Measurements from ENCODE around the gene PCNX2. TPM values are rescaled to one million over a fixed set of nuclear protein-coding genes. Genes with fewer than 3 reads are reported as not detected.

PCNX2 gene
- total and polyA plus RNA-seq, 8 donors, result 5.5 to 25.9 (median 8.7) TPM

DNA sequence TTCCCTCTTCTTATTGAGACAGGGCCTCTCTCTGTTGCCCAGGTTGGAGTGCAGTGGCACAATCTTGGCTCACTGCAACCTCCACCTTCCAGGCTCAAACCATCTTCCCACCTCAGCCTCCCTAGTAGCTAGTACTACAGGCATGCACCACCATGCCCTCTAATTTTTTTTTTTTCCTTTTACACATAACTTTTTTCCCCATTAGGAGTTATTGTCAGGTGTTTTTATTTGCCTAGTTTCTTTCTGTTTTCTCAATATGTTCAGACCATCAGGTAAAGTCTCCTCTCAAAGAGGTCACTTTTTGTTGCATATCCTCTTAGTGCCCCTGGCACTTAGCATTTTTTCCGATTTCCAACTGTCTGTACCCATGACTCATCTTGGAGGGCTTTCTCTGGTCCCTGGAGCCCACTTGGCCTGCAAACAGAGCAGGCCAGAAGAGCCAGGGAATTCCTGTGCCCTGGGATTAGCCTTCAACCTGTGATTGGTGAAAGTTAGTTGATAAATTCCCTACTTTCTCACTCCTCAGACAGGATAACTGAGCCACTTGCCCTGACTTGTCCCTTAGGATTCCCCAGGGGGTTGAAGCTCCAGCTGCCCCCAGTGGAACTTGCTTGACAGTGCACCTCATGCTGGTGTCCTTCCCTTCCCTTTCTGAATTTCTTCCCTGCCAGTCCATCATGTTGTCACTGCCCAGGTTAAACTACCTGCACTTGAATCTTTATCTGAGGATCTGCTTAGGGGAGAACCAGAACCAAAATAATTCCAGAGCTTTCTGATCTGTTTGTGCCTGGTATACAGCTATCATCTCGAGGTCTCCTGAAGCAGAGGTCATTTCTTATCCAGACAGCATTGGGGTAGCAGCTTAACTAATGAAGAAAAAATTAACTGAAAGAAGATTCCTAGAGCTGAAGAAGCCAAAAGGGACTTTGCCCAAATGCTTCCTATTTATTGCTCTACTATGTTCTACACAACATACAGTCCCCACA lies 342.7 kb downstream of the PCNX2 start:
- peak in 3 of 4 donors; percentile 33 to 55 (median 37) for ATAC-seq
- Histone ChIP-seq H3K27ac (no peak overlapping the region), H3K4me1 (peaks cover 0 to 14% (median 5%) of the 10 kb centered on the region in 3 donors), H3K4me3 (no peak overlapping the region), H3K9me3 (no peaks in the 10 kb centered on the region), H3K27me3 (no peaks in the 10 kb centered on the region), H3K36me3 (peaks cover 0 to 2% (median 0%) of the 10 kb centered on the region in 3 donors)
- WGBS, 2 donors, result 92 to 96% methylated on average over 2 of the region's 2 CpGs
- TF ChIP-seq, protein P1, sequence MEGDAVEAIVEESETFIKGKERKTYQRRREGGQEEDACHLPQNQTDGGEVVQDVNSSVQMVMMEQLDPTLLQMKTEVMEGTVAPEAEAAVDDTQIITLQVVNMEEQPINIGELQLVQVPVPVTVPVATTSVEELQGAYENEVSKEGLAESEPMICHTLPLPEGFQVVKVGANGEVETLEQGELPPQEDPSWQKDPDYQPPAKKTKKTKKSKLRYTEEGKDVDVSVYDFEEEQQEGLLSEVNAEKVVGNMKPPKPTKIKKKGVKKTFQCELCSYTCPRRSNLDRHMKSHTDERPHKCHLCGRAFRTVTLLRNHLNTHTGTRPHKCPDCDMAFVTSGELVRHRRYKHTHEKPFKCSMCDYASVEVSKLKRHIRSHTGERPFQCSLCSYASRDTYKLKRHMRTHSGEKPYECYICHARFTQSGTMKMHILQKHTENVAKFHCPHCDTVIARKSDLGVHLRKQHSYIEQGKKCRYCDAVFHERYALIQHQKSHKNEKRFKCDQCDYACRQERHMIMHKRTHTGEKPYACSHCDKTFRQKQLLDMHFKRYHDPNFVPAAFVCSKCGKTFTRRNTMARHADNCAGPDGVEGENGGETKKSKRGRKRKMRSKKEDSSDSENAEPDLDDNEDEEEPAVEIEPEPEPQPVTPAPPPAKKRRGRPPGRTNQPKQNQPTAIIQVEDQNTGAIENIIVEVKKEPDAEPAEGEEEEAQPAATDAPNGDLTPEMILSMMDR (IDR thresholded peaks at IDR 0.05), result peak; percentile 34 to 64 (median 44)
- no peak for FAIRE-seq
- peak in 1 of 6 donors; percentile 49 for DNase-seq
- intact Hi-C loops (cut with DNase I), result loop anchor here in 1 of 3 donors (10.0 kb wide), 1 partner anchor 318 kb away; the partner anchor contains the start of gene SIPA1L2

DNA sequence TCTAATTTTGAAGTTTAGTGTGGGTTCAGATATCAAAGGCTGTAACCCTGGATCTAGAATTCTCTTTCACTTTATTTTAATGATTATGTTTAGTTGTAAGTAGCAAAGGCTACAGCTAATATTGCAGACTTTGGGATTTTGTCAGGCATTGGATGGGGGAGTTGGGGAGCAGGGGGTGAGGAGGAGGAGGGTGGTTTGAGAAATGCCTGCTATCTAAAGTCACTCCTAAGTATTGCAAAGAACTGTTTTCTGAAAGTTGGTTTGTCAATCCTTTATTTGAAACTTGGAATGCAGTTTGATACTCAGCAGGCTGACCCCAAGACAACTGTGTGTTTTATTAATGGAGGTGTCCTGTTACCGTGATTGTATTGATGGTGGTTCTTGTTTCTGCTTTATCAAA lies 343.9 kb downstream of the PCNX2 start:
- 5 to 13% methylated on average over 1 of the region's 1 CpG for WGBS, 2 donors
- no peaks in the 10 kb centered on the region for H3K27me3 ChIP-seq
- H3K4me3 ChIP-seq, result peak overlapping the region in 2 of 4 donors; percentile 61 to 84
- intact Hi-C loops (cut with DNase I), result loop anchor here in 1 of 3 donors (10.0 kb wide), 1 partner anchor 317 kb away; the partner anchor contains the start of gene SIPA1L2
- no peak overlapping the region for H3K27ac ChIP-seq
- H3K4me1 ChIP-seq, result peaks cover 0 to 14% (median 5%) of the 10 kb centered on the region in 3 donors
- TF ChIP-seq, protein P1 (IDR thresholded peaks at IDR 0.05), result no peak
- FAIRE-seq (no peak), DNase-seq (no peak), ATAC-seq (no peak)
- no peaks in the 10 kb centered on the region for H3K36me3 ChIP-seq
- H3K9me3 ChIP-seq, result no peaks in the 10 kb centered on the region

DNA sequence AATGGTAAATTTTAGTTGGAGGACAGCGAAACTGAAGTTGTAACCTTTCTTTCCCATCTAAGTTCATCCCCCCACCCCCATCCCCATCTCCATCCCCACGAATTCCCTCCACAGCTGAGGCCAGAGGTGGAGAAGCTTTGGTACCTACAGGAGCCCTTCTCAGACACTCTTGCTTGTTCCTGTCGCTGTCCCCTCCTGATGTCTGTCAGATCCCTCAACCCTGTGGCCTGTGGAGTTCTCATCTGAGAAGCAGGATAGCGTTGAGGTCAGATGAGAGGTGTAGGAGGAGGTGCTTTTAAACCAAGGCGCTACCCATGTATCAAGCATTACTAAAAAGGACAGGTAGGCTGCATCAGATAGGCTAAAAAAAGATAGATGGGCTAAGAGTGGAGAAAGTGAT lies 344.3 kb downstream of the PCNX2 start:
- H3K4me1 ChIP-seq, result peaks cover 0 to 14% (median 5%) of the 10 kb centered on the region in 3 donors
- H3K27me3 ChIP-seq, result no peaks in the 10 kb centered on the region
- peak overlapping the region; percentile 61 to 84 (median 70) for H3K4me3 ChIP-seq
- ATAC-seq (peak in 3 of 4 donors; percentile 20 to 46 (median 45)), FAIRE-seq (no peak), DNase-seq (peak in 2 of 6 donors; percentile 4 to 23)
- H3K27ac ChIP-seq, result no peak overlapping the region
- intact Hi-C loops (cut with DNase I), result loop anchor here in 1 of 3 donors (10.0 kb wide), 1 partner anchor 316 kb away; the partner anchor contains the start of gene SIPA1L2
- H3K9me3 ChIP-seq, result no peaks in the 10 kb centered on the region
- 15% methylated on average over 5 of the region's 5 CpGs for WGBS, 2 donors
- H3K36me3 ChIP-seq, result no peaks in the 10 kb centered on the region
- TF ChIP-seq, protein P1 (IDR thresholded peaks at IDR 0.05), result no peak

DNA sequence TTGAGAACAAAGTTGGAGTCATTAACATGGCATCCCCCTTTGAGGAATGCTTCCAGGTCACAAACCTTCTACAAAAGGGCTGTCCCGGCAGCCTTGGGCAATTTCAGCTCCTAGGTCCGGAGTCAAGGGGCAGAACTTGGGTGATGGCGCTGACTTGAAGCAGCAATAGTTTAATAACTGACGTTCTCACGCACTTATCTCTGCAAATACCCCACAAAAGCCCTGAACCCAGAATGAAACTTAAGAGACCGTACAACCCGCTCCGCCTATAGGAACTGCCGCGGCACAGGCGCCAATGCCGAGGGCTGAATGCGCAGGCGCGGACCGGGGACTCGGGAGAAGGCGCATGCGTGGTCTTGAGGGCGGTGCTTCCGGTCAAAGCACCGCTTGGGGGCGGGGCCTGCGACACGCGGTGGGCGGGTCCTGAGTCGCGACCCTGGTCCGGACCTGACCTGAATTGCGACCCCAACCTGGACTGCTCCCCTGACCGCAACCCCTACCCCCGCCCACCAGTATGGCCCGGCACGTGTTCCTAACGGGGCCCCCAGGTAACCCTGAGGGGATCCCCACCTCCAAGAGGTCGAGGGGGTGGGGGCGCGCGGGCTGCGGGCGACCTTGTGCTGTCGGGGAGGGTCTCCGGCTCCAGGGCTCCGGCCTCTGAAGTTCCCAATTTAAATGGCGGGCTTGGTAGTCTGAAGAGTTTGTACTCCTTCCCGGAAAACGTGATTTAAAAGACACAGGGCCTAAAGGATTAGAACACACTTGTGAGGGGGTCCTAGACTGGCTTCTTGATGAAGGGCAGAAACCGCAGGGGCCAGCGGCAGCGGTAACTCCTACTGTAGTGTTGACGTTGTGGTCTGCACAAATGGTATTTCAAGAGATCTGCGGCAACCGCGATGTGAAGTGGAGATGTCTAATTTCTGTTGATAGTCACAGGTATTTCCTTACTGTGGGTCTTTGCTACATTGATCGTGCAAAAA lies 345.0 kb downstream of the PCNX2 start, which contains the start of gene NTPCR:
NTPCR (plus strand) TSS at position 415 of the 980 bp plus-strand sequence; CDS start at position 515, 100 bp downstream.
- ATAC-seq, result peak; percentile 95 to 99 (median 98)

More for the DNA sequence above, 345.0 kb downstream of the PCNX2 start, which contains the start of gene NTPCR:
- DNase-seq (peak; percentile 87 to 100 (median 96)), FAIRE-seq (no peak)
- WGBS, 2 donors, result 1 to 2% methylated on average over 46 to 56 of the region's 56 CpGs
- Histone ChIP-seq H3K27ac (peak within 1 kb of the TSS; percentile 21 to 80 (median 70)), H3K4me1 (peaks cover 0 to 14% (median 5%) of the 10 kb centered on the region in 3 donors), H3K4me3 (peak within 1 kb of the TSS; percentile 61 to 84 (median 70)), H3K27me3 (no peaks in the 10 kb centered on the region), H3K9me3 (no peaks in the 10 kb centered on the region), H3K36me3 (no peaks in the 10 kb centered on the region)
- TF ChIP-seq, protein P1 (IDR thresholded peaks at IDR 0.05), result no peak
- intact Hi-C loops (cut with DNase I), result loop anchor here in 1 of 3 donors (10.0 kb wide), 1 partner anchor 316 kb away; the partner anchor contains the start of gene SIPA1L2
